K562 (cell line): ENCODE data around the gene RAB21. TPM values are rescaled to one million over a fixed set of nuclear protein-coding genes. Genes with fewer than 3 reads are reported as not detected.

ENCODE experiments used
- ADNP ChIP-seq: fragments of 200-800 bp; sonication (Bioruptor generic); IDR thresholded peaks from 2 replicates; pipeline ENCODE4 v1.6.1; 2016; ENCODE audit warnings: missing genetic modification characterization, missing compliant biosample characterization
- ARHGAP35 ChIP-seq: fragments of 450-650 bp; IDR thresholded peaks from 2 replicates; pipeline ENCODE4 v1.6.1; 2018; ENCODE audit not compliant: partially characterized antibody
- E2F8 ChIP-seq: fragments of 450-650 bp; IDR thresholded peaks from 2 replicates; pipeline ENCODE4 v1.7.1; 2018; ENCODE audit warnings: mild to moderate bottlenecking, low read depth; ENCODE audit not compliant: partially characterized antibody
- FOSL1 ChIP-seq: fragments of 200-800 bp; sonication (Bioruptor generic); conservative IDR thresholded peaks from 2 replicates; pipeline ENCODE4 v1.6.1; 2016; ENCODE audit warnings: missing genetic modification characterization, missing compliant biosample characterization
- FOXA1 ChIP-seq: fragments of 450-650 bp; IDR thresholded peaks from 2 replicates; pipeline ENCODE4 v1.6.1; 2016; ENCODE audit warnings: mild to moderate bottlenecking, borderline replicate concordance
- GABPA ChIP-seq: fragments of 200-800 bp; sonication (Bioruptor generic); conservative IDR thresholded peaks from 2 replicates; pipeline ENCODE4 v1.6.1; 2016; ENCODE audit warnings: low read depth, missing genetic modification characterization, missing compliant biosample characterization
- HNRNPH1 ChIP-seq: fragments of 200-400 bp; formaldehyde crosslinking; optimal IDR thresholded peaks from 2 replicates; pipeline ENCODE3; 2017; ENCODE audit warnings: low read depth, mild to moderate bottlenecking, low read length, moderate library complexity
- KLF1 ChIP-seq: fragments of 450-650 bp; IDR thresholded peaks from 2 replicates; pipeline ENCODE4 v1.6.1; 2016; ENCODE audit warnings: missing genetic modification characterization, missing compliant biosample characterization
- POLR3A ChIP-seq: IDR thresholded peaks from 2 replicates; pipeline ENCODE4 v1.6.1; 2011; ENCODE audit warnings: borderline replicate concordance, mild to moderate bottlenecking, moderate library complexity; ENCODE audit not compliant: insufficient read length, insufficient read depth; ENCODE audit errors: extremely low read depth
- PRPF4 ChIP-seq: fragments of 200-400 bp; formaldehyde crosslinking; IDR thresholded peaks from one replicate; pipeline ENCODE4 v1.6.1; 2017; ENCODE audit warnings: low read length, low read depth, mild to moderate bottlenecking; ENCODE audit not compliant: insufficient read depth, poor library complexity, severe bottlenecking
- SMARCA4 ChIP-seq: fragments of 450-650 bp; IDR thresholded peaks from 2 replicates; pipeline ENCODE4 v1.6.1; 2016
- SMARCE1 ChIP-seq: fragments of 450-650 bp; IDR thresholded peaks from 2 replicates; pipeline ENCODE4 v1.7.1; 2016; ENCODE audit warnings: mild to moderate bottlenecking
- SMC3 ChIP-seq: conservative IDR thresholded peaks from 2 replicates; pipeline ENCODE4 v1.6.1; 2011; ENCODE audit warnings: low read depth, low read length, improper control_type of control experiment; ENCODE audit not compliant: insufficient read depth
- SRSF3 ChIP-seq: fragments of 200-400 bp; formaldehyde crosslinking; IDR thresholded peaks from 2 replicates; pipeline ENCODE4 v1.6.1; 2016; ENCODE audit warnings: mild to moderate bottlenecking, low read length, moderate library complexity; ENCODE audit not compliant: insufficient read depth
- TFAM ChIP-seq: fragments of 250-450 bp; sonication (Bioruptor Pico); conservative IDR thresholded peaks from 2 replicates; pipeline ENCODE4 v1.5.0; 2021; ENCODE audit warnings: mild to moderate bottlenecking, moderate library complexity
- ZBTB43 ChIP-seq: sonication (generic); formaldehyde crosslinking; IDR thresholded peaks from 2 replicates; pipeline ENCODE4 v1.8.0; 2023; ENCODE audit warnings: mild to moderate bottlenecking, missing genetic modification reagents
- ZC3H11A ChIP-seq: IDR thresholded peaks from 2 replicates; pipeline ENCODE4 v1.6.1; 2012; ENCODE audit warnings: low read depth, low read length, improper control_type of control experiment
- ZFP30 ChIP-seq: fragments of 250-450 bp; sonication (Bioruptor Pico); IDR thresholded peaks from 2 replicates; pipeline ENCODE4 v1.8.0; 2022; ENCODE audit warnings: moderate library complexity, mild to moderate bottlenecking, inconsistent platforms, borderline replicate concordance
- ZNF140 ChIP-seq: fragments of 250-450 bp; sonication (Bioruptor Pico); IDR thresholded peaks from 2 replicates; pipeline ENCODE4 v1.8.0; 2021; ENCODE audit warnings: moderate library complexity, mild to moderate bottlenecking, inconsistent platforms
- ZNF23 ChIP-seq: fragments of 250-450 bp; sonication (Bioruptor Pico); IDR thresholded peaks from 2 replicates; pipeline ENCODE4 v1.4.0; 2020; ENCODE audit warnings: mild to moderate bottlenecking
- polyA plus RNA-seq, 8 experiments: library from polyadenylated mRNA; depleted of rRNA in 4 of 8; stranded (reverse) in 5 of 8; unstranded in 3 of 8; fragments of >200 nt; fragmentation: Nextera tagmentation in 2 of 8; fragmentation: Illumina TruSeq in 1 of 8; extraction: Ambion mirVana in 2 of 8; extraction: Trizol in 1 of 8; gene quantifications; 2 replicates each; pipeline versions ENCODE4 v1.2.1 to v1.2.3, GENCODE V29; 2011 to 2014; ENCODE audit warnings: inconsistent platforms in 1 of 8, missing spikeins in 1 of 8
- total RNA-seq, 7 experiments: library from RNA; depleted of rRNA in 6 of 7; stranded (reverse); fragments of >200 nt in 6 of 7; fragmentation: Illumina TruSeq in 2 of 7; extraction: Trizol in 2 of 7; gene quantifications; 2 replicates each; pipeline versions ENCODE4 v1.2.1 to v1.2.3, GENCODE V29; 2011 to 2021; ENCODE audit warnings: low replicate concordance in 1 of 7
- TF ChIP-seq, protein P1 (sequence below): sonication (generic); formaldehyde crosslinking; IDR thresholded peaks from 2 replicates; pipeline ENCODE4 v1.8.1; 2023; ENCODE audit warnings: mild to moderate bottlenecking, missing genetic modification reagents
- TF ChIP-seq, protein P2 (sequence below): fragments of 450-650 bp; IDR thresholded peaks from 2 replicates; pipeline ENCODE4 v1.6.1; 2014; ENCODE audit warnings: low read depth, mild to moderate bottlenecking, moderate library complexity, borderline replicate concordance

Gene RAB21
- total and polyA plus RNA-seq, 9 of the 15 experiments (the other 6 are each of a cell fraction or from before 2014, with no cell fraction given) = 5.3 to 45.6 (median 19.6) TPM

- TF ChIP-seq PRPF4 (no peak), FOXA1 (no peak), E2F8 (peak; percentile 49), ZNF140 (no peak), ADNP (no peak), HNRNPH1 (no peak), ARHGAP35 (no peak), TFAM (CRISPR knock-in tag) (no peak), ZNF23 (CRISPR knock-in tag) (no peak), ZFP30 (CRISPR knock-in tag) (no peak), SRSF3 (no peak), ZBTB43 (no peak), KLF1 (tag) (no peak), SMARCE1 (peak; percentile 30; the same call in 1 of the 2 replicates), ZC3H11A (no peak), FOSL1 (tag) (no peak), SMC3 (no peak), GABPA (tag) (peak; percentile 36; the same call in 1 of the 2 replicates), SMARCA4 (no peak), POLR3A (no peak)
- TF ChIP-seq, protein P1, sequence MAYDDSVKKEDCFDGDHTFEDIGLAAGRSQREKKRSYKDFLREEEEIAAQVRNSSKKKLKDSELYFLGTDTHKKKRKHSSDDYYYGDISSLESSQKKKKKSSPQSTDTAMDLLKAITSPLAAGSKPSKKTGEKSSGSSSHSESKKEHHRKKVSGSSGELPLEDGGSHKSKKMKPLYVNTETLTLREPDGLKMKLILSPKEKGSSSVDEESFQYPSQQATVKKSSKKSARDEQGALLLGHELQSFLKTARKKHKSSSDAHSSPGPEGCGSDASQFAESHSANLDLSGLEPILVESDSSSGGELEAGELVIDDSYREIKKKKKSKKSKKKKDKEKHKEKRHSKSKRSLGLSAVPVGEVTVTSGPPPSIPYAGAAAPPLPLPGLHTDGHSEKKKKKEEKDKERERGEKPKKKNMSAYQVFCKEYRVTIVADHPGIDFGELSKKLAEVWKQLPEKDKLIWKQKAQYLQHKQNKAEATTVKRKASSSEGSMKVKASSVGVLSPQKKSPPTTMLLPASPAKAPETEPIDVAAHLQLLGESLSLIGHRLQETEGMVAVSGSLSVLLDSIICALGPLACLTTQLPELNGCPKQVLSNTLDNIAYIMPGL = no peak
- TF ChIP-seq, protein P2, sequence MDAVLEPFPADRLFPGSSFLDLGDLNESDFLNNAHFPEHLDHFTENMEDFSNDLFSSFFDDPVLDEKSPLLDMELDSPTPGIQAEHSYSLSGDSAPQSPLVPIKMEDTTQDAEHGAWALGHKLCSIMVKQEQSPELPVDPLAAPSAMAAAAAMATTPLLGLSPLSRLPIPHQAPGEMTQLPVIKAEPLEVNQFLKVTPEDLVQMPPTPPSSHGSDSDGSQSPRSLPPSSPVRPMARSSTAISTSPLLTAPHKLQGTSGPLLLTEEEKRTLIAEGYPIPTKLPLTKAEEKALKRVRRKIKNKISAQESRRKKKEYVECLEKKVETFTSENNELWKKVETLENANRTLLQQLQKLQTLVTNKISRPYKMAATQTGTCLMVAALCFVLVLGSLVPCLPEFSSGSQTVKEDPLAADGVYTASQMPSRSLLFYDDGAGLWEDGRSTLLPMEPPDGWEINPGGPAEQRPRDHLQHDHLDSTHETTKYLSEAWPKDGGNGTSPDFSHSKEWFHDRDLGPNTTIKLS = no peak
Observed at GRCh38 chr12:71754461-71755145, at the start of gene RAB21 (continued).
